Inflammatory macrophage treated with lipopolysaccharide for 1 hour (primary cell): Measurements from ENCODE around the gene CACNA2D1.
"Not testable (repeated sequence)": the region's sequence is repeated elsewhere in the genome, so short reads cannot be mapped to it uniquely, and the experiment has no call there.

ENCODE experiments used
- DNase-seq, 2 donors: peaks; one replicate each; pipeline ENCODE4 v3.0.0-alpha.2; 2020 to 2022

CACNA2D1 gene

DNA sequence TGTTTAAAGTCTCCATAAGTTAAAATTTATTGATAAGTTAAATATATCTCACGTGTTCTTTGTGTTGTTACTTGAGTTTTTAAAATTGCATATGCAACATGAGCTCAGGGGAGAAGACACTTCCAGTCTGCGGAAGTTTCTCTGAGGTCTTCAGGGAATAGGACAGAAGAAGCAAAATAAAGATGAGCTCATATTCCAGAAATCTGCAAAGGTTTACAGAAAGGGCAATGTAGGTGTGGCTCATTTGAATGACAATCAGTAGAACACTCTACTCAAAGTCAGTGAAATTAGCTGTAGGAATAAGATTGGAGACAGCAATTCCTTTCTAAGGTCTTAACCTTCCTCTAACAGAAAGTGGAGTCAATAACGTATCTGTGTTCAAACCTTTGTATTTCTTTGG is 53.7 kb downstream of the CACNA2D1 start:
- DNase-seq: no peak

DNA sequence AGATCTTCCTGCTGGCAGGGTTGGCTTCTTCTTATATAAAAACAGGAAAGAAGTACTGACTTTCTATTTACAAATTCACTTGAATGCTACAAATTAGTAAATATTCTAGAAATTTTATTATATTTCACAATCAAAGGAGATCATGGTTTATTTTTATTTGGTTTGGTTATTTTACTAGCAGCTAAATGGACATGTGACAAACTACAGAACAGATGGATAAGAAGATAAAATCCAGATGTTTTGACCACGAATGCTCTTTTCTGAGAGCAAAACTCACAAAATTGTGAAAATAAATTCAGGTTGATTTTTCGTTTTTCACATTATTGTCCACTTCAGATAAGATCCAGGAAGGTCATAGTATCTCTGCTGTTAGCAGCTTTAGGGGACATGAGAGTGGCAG is 55.4 kb downstream of the CACNA2D1 start:
- no peak for DNase-seq

DNA sequence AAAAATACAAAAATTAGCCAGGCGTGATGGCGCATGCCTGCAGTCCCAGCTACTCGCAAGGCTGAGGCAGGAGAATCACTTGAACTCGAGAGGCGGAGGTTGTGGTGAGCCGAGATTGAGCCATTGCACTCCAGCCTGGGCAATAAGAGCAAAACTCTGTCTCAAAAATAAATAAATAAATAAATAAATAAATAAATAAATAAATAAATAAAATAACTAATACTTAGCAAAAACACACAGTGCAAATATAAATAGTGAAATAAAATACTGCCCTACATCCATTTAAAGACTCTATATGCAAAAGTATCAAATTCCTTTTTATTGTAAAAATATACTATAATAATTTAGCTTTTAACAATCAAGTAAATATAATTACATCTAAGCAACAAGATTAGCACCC is 57.0 kb downstream of the CACNA2D1 start:
- DNase-seq: not testable (repeated sequence)

DNA sequence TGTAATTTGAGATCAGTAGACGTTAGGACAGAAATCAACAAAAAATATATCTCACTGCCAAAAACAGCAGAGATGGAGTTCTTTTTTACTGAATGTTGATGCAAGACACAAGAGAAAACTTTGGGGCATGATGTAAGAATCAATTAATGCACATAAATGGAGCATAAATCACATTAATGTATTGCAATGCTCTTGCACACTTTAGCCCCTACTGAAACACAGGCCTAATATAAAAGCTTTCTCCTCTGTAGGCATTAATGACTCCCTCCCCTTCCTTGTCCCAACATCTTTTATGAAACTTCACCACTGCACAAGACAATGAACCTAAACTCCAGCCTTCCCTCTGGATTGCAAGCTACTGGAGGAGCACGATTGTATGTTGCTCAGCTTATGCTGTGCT is 58.8 kb downstream of the CACNA2D1 start:
- no peak for DNase-seq

DNA sequence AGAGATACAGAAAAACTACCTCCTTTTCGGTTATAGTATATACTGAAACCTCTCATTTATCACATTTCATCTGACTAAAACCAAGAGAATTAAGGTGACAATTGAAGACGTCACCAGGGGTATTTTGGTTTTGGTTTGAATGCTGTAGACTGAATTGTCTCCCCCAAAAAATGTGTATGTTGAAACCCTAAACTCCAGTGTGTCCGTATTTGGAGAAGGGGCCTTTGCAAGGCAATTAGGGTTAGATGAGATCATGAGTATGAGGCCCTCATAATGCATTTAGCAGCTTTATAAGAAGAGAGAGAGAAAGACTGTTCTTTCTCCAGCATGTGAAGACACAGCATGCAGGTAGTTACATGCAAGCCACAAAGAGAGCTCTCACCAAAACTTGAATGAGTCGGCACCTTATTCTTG is 59.5 kb downstream of the CACNA2D1 start:
- DNase-seq: no peak

DNA sequence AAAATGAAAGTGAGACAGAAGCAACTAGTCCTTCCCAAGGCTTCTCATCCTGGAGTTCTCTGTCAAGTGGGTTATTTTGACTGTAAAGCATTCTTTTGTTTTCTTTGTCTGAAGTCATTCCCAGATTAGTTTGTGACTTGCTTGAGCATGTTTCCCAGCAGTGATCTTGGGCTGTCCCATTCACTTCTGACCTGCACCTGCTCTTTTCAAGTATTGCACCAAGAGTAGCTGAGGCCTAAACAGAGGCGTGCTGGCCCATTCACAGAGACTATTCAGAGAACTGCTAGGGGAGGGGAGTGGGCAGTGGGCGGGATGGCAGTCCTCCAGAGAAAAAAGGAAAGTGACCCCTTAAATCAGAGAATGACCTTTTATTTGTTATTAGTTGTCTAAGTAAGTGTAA is 61.3 kb downstream of the CACNA2D1 start:
- DNase-seq: no peak

DNA sequence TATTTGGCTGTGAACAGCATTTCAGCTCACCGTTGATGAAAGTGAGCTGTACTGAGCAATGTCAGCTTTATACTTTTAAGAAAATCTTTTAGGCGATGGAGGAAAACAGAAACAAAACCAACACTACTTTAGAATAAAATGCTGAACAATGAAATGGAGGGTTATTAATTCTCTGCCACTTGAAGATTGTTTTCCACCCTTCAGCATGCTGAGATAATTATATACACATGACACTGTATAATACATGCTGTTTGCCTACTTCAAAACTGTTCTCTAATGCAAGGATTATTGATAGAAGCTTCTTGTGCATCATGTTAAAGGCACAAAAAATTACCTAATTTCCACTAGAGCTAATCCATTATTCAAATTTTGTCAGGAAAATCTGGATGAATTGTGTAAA is 66.8 kb downstream of the CACNA2D1 start:
- DNase-seq: no peak

DNA sequence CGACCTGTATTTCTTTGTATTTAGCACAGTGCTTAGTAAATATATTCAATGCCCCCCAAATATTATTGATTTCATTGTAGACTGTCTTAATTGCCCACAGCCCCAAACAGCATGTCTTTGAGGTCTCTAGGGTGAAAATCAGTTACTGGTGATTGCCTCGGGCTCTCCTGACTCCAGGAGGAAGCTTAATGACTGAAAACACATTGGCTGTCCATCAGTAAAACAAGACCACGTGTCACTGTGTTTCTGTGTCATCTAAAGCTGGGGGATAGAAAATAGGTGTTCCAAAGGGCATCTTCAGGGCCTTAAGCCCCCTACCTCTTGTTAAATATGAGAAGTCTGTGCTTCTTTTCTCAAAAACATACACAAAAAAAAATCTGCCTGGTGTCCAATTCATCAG is 67.9 kb downstream of the CACNA2D1 start:
- no peak for DNase-seq

DNA sequence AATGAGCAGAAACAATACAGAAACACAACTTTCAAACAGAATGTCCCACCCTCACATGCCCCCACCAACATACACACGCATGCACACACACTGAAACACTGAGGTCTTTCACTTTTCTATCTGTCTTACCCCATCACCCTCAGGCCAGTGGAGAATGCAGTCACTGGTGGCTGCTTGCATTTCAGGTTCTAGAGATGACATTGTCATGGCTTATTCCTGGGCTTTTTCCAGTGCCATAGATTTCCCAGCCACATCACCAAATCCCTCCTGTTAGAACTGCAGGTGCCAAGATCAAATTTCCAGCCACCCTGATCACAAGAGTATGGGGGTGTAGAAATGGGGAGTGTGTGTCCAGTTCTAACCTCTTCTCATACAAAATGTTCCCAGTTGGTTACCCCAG is 68.4 kb downstream of the CACNA2D1 start:
- DNase-seq: no peak

DNA sequence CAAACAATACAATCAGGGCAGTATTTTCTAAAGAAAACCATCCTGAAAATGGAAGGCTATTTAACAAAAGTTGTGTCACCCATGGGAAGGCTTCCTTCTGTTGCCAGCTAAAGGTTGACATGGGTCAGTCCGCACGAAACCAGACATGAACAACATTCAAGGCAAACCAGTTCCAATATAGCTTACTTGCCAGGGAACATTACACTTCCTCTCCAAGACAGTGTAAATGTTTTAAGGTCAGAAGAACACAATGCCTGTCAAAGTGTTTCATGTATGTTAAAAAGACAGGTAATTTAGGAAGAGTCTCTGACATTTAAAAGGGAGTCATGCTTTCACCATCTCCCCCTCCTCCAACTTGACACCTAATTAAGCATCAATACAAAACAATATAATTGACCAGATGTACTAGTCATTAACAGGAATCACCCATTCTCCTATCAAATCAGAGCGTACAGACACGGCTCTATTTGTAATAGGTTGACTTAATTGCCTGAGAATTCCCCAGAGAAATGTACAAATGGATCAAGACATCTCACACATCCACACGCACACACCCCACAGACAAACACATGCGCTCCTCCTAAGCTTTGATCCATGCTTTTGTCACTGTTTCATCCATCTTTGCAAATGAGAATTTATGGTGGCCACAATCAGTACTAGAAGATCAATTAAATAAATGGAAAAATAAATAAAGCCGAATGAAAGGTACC is 69.5 kb downstream of the CACNA2D1 start:
- DNase-seq: no peak

DNA sequence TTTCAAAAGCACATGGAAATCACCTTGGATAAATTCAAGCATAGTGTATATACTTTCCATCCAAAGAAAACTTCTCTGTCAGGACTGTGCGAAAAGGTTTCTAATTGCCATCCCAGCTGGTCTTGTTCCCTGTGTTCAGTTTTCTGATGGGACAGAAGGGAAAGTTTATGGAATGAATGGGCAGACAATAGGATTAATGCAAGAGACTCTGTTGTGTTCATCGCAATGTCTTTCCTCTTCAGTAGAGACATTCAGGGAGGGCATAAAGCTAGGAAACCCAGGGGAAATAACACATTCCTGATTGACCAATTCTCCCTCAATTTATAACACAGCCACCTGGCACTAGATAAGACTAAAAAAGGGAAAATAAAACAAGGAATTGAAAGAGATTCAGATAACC is 78.9 kb downstream of the CACNA2D1 start:
- DNase-seq: no peak

DNA sequence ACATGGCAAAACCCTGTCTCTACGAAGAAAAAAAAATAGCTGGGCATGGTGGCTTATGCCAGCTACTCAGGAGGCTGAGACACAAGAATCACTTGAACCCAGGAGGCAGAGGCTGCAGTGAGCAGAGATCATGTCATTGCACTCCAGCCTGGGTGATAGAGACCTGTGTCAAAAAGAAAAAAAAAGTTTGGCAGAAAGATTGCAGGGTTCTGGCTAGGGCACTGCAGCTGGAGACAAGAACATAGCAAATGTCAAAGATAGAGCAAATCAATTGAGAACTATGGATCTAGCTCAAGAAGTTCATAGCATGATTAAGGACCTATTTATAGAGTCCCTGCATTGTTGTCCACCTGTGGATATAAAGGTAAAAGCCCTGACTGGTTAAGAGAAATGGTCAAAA is 79.5 kb downstream of the CACNA2D1 start:
- no peak for DNase-seq

DNA sequence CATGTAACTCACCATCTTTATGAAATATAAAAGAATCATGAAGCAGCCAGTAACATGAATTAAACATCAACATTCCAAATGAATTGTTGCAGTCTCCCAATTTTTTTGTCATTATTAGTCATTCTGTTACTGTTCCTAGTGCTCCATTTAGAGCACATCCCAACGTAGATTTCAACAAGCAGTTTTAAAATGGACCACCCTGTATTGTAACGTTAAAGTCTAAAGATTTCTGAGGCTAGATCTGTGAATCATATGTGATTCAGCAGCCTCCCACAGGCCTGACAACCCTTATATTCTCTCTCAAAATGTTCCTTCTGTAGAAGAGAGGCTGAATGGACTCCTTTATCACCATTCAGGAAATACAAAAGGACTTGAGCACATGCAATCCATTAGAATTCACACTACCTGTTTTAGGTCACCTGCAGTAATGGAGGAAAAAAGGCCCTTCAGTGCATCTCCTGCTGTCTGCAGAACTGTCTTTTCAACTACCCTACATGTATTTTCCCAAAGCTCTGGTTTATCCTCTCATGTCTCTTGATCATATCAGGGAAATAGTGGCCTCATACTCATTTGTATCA is 81.4 kb downstream of the CACNA2D1 start:
- no peak for DNase-seq

DNA sequence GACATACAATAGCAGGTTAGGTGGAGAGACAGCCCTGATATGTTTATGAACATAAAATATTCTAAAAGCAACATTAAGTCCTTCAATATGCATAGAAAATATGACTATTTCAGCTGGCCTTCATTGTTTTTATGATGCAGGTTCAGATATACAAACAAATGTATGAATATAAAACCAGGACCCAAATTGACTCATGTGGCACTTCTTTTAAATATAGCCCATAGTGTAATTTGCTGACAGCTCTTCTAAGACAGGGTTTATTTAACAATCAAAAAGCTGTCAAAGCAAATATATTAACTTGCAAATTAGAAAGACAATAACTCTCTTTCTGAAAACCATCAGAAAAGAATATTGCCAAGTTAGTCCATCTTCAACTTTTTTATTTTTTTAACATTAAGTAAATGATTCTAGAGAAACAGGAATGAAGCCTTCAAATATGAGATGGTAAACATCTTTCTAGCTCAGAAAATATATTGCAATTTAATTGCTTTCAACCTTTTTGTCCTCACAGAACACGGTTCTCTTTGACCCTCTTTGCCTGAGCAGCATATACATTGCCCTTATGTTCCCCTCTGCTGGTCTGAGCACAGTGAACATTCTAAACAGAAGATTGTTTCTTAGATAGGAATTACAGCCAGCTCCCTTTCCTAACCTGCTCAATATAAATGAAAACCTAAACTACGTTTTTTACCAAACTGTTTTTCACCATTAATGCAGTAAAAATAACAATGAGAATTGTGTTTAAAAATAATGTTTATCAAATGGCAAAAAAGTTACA is 82.8 kb downstream of the CACNA2D1 start:
- DNase-seq: no peak

DNA sequence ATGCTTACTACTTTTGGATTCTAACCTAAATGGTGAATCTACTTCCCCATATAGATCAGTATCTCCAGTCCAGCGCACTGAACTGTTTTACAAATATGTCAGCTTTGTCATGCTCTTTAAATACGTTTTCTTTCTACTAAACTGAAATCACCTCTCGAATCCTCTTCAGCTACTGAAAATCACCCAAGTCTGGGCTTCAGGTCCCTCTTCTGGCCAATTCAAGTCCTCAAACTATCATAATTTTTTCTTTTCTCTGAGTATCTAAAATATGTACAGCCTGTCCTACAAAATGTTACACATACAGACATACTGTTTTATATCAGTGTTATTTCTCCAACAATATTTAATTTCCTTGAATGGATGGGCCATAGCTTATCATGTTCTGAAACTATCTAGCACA is 84.2 kb downstream of the CACNA2D1 start:
- no peak for DNase-seq

DNA sequence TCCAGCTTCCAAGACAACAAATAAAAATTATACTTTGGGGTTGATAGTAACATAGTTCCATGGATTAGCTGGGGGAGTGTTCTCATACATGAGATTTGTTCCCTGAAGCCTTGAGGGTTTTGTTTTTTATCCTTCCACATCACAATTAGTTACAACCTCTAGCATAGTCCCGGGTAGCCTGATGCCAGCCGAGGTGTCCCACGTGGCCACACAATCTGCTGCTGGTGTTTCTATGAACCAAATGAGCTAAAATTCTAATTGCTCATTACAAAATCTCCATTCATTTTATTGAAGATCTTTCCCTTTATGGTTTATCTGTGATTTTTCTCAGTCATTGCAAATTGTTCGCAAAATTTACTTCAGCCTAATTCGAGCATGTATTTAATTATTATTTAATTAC is 84.7 kb downstream of the CACNA2D1 start:
- DNase-seq: no peak

DNA sequence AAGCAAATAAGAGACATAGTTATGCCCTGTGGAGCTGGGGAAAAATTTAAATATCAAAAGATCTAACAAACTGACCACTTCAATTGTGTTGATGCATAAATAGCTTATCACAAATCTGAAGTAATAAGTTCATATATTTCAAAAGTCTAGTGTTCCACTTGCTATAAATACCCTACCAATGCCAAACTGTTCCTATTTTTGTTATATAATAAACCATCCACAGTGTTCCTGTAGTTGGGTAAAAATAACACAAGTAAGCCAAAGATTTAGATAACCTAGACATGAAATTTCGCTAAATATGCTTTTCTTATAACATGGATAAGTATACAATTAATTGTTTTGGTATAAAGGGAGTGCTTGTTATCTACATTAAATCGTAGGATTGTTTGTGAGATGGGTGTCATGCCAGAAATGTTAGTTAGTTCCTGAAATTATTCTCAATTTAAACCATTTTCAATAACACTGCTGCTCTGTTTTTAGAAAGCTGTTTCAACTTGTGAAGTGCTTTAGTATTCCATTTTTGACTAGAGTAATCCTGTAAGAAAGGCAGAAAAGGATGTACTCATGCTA is 85.5 kb downstream of the CACNA2D1 start:
- DNase-seq: no peak

DNA sequence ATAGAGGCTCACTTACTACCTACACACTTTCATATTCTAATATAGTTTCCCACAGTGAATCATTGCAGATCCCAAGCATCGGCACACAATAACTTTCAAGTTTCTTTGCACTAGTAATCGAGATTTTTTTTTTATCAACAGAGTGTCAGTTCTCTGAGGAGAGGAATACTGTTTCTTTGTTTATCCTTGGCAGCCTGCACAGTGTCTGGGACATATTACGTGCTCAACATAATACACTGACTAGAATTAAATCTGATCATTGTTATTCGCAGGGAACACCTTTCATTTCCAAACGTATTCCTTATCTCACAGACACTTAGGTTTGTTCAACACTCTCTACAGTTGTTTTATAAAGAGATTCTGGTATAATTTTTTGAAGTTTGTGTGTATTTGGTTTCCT is 95.3 kb downstream of the CACNA2D1 start:
- DNase-seq: no peak

DNA sequence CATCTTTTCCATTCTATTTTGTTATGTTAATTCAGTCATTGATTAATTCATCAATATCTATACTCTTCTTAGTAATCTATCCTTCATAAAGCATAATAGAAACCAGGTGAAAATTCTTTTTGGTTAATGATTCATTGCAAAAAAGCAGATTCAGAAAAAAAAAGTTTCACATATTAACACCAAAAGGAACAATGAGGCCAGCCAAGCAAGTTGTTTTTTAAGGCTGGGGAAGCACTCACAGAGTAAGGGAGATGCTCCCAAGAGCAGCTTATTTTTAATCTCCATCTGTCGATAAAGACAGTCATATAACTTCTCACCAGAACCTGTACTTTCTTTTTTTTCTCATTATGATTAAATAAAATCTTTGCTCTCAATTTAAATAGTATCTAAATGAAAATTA is 95.8 kb downstream of the CACNA2D1 start:
- DNase-seq: no peak

DNA sequence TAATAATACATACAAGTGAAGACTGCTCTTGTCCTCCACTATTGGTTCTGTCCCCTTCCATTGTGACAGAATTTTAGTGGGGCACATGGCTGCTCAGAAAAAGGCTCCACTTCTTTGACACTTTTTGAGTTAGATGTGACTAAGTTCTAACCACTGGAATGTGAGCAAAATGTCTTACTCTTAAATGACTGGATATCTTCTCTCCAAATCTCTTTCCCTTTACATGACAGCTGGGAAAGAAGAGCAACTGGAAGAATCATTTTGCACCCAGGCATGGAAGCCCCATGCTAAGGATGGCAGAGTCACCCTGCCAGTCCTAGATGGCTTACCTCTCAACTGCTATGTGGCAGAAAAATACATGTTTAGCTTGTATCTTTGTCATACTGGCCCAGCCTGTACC is 97.7 kb downstream of the CACNA2D1 start:
- DNase-seq: no peak

DNA sequence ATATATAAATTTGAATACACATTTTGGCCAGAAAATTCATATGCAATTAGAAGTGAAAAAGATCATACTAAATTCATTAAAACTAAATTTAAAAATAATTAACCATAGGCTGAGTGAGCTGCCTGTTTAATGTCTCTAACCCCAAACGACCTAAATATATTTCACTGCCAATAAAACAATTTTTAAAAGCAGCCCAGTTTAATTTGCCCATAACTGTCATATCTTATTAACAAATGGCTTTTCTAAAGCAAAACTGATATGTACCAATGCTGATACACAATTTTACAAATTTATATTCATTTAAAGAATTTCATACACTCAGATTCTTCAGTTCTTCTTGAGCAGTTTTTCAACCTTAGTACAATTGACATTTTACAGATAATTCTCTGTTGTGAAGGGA is 99.9 kb downstream of the CACNA2D1 start:
- DNase-seq: no peak

DNA sequence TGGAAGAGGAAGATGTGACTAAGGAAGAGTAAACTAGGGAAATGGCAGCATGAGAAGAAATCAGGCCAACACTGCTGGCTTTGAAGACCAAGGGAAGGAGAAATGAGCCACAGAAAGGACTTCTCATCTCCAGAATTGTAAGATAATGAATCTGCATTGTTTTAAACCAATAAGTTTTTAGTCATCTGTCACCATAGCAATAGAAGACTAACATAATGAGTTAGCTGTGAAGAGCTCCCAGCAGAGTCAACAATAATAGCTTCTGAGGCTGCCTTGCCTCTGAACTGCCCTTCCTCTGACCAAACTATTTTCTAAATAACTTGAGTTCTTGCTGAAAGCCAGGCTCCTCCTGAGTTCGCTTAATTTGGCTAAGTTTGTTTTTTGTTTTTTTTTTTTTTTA is 103.6 kb downstream of the CACNA2D1 start:
- no peak for DNase-seq

DNA sequence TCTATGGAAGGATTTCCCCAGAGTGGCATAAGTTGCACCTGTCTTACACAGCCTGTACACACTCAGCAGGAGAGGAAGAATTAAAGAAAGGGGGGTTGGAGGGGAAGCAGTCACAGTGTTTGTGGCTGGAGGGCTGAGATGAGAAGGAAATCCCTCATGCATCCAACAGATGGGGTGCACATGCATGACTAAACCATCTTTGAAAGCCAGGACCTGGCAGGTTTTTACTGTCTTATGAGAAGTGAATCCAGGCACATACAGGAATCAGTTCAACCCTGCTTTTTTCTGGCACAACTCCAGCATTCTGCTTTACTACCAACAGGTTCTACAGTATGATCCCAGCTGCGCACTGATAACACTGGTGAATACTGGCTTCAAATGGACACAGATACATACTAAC is 107.7 kb downstream of the CACNA2D1 start:
- DNase-seq: no peak

DNA sequence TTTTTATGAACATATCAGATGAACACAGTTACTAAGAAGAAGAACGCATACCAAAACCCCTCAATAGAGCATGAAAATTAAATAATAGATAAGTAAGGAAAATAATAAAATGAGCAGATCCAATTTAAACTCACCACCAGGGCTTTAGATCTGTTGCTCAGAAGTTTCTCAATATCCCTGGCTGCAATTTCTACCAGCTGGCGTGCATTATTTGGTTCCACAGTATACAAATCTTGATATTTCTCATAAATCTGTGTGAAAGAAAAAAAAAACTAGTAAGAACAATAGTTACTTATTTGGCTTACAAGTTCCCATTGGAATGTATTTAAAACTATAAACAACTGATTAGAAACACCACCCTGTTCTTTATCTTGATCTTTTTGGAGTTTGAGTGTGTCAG is 108.6 kb downstream of the CACNA2D1 start:
- no peak for DNase-seq
